HAP-1 (cell line): ENCODE data around the gene ANKS1B.
"Not testable (repeated sequence)": the region's sequence is repeated elsewhere in the genome, so short reads cannot be mapped to it uniquely, and the experiment has no call there.

ENCODE experiments used
- DNase-seq, 2 experiments: peaks; one replicate each; pipeline ENCODE4 v3.0.0-alpha.2; 2016 to 2020; ENCODE audit warnings: low spot score in 2 of 2
- H3K27me3 ChIP-seq: fragments of 250-450 bp; sonication (Bioruptor Pico); 2 replicates; pipeline ENCODE4 v1.5.1; 2020; ENCODE audit warnings: low read depth, mild to moderate bottlenecking, moderate library complexity
- H3K36me3 ChIP-seq: fragments of 250-450 bp; sonication (Bioruptor Pico); replicated peaks from 2 replicates; pipeline ENCODE4 v1.5.1; 2020; ENCODE audit warnings: mild to moderate bottlenecking
- H3K4me1 ChIP-seq: fragments of 250-450 bp; sonication (Bioruptor Pico); 2 replicates; pipeline ENCODE4 v1.5.1; 2020; ENCODE audit warnings: mild to moderate bottlenecking
- H3K4me3 ChIP-seq: fragments of 250-450 bp; sonication (Bioruptor Pico); 2 replicates; pipeline ENCODE4 v1.5.1; 2020; ENCODE audit warnings: mild to moderate bottlenecking, moderate library complexity
- H3K9me3 ChIP-seq: fragments of 250-450 bp; sonication (Bioruptor Pico); 2 replicates; pipeline ENCODE4 v1.5.1; 2020; ENCODE audit warnings: mild to moderate bottlenecking, moderate library complexity
- in situ Hi-C: fragments of 300-500 bp; cut with MboI; formaldehyde crosslinking; loops from 3 replicates; pipeline ENCODE4 v1.14.3; 2020; ENCODE audit warnings: low sequenced_read_pairs, inconsistent platforms, mixed read lengths

ANKS1B gene

DNA sequence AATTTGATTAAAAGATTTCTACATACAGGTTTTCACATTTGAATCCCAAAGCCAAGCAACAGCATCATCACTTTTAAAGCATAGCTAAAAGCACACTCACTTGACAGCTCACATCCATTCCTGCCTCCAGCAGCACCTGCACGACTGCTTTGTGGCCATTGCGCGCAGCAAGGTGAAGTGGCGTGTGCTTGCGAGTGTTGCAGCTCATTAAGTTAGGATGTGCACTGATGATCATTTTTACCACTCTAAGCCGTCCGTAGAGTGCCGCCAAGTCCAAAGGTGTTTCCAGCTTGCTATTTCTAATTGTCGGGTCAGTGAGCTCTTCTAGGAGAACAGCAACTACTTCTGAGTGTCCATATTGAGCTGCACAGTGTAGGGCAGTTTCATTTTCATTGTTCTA lies 178.4 kb downstream of the ANKS1B start:
- no peaks in the 10 kb centered on the region for H3K9me3 ChIP-seq
- peaks cover 3% of the 10 kb centered on the region; the same call in 1 of the 2 replicates for H3K4me1 ChIP-seq
- H3K27me3 ChIP-seq = peaks cover 41% of the 10 kb centered on the region
- H3K36me3 ChIP-seq = no peaks in the 10 kb centered on the region
- DNase-seq = no peak
- in situ Hi-C loops = no loop called here
- H3K4me3 ChIP-seq = no peak overlapping the region

- in situ Hi-C loops = no loop called here
- Histone ChIP-seq H3K9me3 (no peaks in the 10 kb centered on the region), H3K4me3 (no peak overlapping the region), H3K4me1 (no peaks in the 10 kb centered on the region), H3K27me3 (peaks cover 43% of the 10 kb centered on the region), H3K36me3 (no peaks in the 10 kb centered on the region)
- no peak for DNase-seq
Observed at GRCh38 chr12:99804715-99805114, 180.0 kb downstream of the ANKS1B start.

GRCh38 chr12:99800605-99801004 lies 184.1 kb downstream of the ANKS1B start:
- no peak overlapping the region for H3K4me3 ChIP-seq
- DNase-seq = no peak
- H3K27me3 ChIP-seq = peaks cover 17% of the 10 kb centered on the region
- no peaks in the 10 kb centered on the region for H3K4me1 ChIP-seq
- no peaks in the 10 kb centered on the region for H3K9me3 ChIP-seq
- no peaks in the 10 kb centered on the region for H3K36me3 ChIP-seq
- in situ Hi-C loops = no loop called here

DNA sequence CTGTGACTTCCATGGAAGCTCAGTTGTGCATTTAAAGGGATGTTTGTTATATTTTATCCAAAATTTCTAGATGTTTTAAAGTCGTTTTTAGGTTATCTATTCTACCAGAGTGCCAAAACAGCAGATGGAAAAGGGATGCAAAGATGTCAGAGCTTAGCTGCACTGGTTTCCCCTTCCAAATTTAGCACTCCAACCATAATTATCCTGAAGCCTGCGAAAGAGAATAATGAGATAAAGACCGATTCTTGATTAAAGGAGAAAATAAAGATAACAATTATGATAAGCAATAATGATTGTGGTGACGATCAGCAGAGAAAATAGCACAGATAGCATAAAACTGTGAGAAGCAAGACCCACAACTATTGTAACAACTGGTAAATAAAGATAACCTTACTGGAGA lies 186.8 kb downstream of the ANKS1B start:
- H3K4me1 ChIP-seq, DNase-seq, in situ Hi-C loops, H3K36me3 ChIP-seq, H3K4me3 ChIP-seq, H3K9me3 ChIP-seq, H3K27me3 ChIP-seq: not testable (repeated sequence)

DNA sequence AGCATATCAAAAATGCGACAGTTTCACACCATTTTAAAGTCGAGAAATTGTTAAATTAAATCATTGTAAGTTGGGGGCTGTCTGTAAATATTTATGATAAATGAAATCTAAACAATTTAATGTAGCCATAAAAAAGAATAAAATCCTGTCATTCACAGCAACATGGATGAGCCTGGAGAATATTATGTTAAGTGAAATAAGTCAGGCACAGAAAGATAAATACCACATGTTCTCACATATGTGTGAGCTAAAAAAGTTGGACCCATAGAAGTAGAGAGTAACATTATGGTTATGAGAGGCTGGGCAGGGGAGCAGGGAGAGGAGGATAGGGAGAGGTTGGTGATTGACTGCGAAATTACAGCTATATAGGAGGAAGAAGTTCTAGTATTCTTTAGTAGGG lies 201.3 kb downstream of the ANKS1B start:
- H3K36me3 ChIP-seq = no peaks in the 10 kb centered on the region
- H3K4me3 ChIP-seq = no peak overlapping the region
- in situ Hi-C loops = no loop called here
- no peaks in the 10 kb centered on the region for H3K4me1 ChIP-seq
- peaks cover 23% of the 10 kb centered on the region for H3K27me3 ChIP-seq
- H3K9me3 ChIP-seq = no peaks in the 10 kb centered on the region
- no peak for DNase-seq

- peaks cover 10% of the 10 kb centered on the region for H3K4me1 ChIP-seq
- peaks cover 59% of the 10 kb centered on the region for H3K27me3 ChIP-seq
- no peak overlapping the region for H3K4me3 ChIP-seq
- DNase-seq = no peak
- no peaks in the 10 kb centered on the region for H3K9me3 ChIP-seq
- in situ Hi-C loops = no loop called here
- no peaks in the 10 kb centered on the region for H3K36me3 ChIP-seq
Observed at GRCh38 chr12:99772274-99772673, 212.5 kb downstream of the ANKS1B start.

DNA sequence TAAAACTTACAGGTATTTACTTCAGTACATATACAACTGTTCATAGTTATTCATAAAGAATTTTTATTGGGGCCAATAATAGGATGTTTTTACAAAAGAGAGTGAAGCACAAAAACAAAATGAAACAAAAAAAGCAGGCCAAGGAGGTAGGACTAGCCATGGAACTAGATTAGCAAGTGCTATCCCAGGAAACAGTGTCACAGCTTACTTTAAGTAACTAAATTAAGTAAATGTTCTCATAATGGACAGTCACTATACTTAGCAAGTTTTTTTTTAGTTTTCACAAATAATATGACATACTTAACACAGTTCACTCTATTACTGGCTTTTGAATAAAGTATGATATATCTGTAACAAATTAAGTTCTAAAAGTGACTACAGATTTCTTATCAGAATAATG lies 213.1 kb downstream of the ANKS1B start:
- no peak overlapping the region for H3K4me3 ChIP-seq
- in situ Hi-C loops = no loop called here
- no peaks in the 10 kb centered on the region for H3K9me3 ChIP-seq
- DNase-seq = no peak
- H3K36me3 ChIP-seq = no peaks in the 10 kb centered on the region
- peaks cover 62% of the 10 kb centered on the region for H3K27me3 ChIP-seq
- H3K4me1 ChIP-seq = peaks cover 10% of the 10 kb centered on the region

DNA sequence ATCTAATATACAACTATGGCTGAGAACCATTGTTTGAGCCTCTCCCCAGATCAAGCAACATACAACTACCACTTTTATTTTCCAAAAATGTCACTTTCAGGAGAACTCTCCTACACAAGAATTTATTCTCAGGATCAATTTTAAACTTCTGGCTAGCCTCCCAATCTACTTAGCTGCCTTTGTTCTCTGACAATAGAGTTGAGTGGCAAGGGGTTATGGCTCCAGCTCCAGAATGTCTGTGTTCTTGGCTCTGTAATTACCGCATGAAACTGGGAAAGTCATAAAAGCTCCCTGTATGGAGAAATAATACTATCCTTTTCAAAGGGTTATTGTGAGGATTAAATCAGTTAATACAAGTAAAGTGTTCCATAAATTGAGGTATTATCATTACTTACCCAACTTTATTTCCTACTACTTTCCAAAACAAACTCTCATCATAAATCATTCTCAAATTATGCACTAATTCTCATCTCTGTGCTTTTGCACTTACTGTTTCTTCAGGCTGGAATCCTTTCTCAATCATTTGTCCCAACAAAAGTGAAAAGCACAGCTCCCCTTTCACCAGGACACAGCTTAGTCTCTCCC lies 215.2 kb downstream of the ANKS1B start:
- peaks cover 63% of the 10 kb centered on the region for H3K27me3 ChIP-seq
- no peak overlapping the region for H3K4me3 ChIP-seq
- in situ Hi-C loops = no loop called here
- peaks cover 10% of the 10 kb centered on the region for H3K4me1 ChIP-seq
- H3K36me3 ChIP-seq = no peaks in the 10 kb centered on the region
- peak; percentile 60 to 97 for DNase-seq
- H3K9me3 ChIP-seq = no peaks in the 10 kb centered on the region

GRCh38 chr12:99768758-99769157 lies 216.0 kb downstream of the ANKS1B start:
- in situ Hi-C loops = no loop called here
- no peak overlapping the region for H3K4me3 ChIP-seq
- no peak for DNase-seq
- no peaks in the 10 kb centered on the region for H3K9me3 ChIP-seq
- H3K27me3 ChIP-seq = peaks cover 66% of the 10 kb centered on the region
- peaks cover 10% of the 10 kb centered on the region for H3K4me1 ChIP-seq
- no peaks in the 10 kb centered on the region for H3K36me3 ChIP-seq

GRCh38 chr12:99767809-99768208 lies 216.9 kb downstream of the ANKS1B start:
- in situ Hi-C loops = no loop called here
- DNase-seq = no peak
- Histone ChIP-seq H3K4me3 (no peak overlapping the region), H3K36me3 (no peaks in the 10 kb centered on the region), H3K9me3 (no peaks in the 10 kb centered on the region), H3K4me1 (peaks cover 10% of the 10 kb centered on the region), H3K27me3 (peaks cover 63% of the 10 kb centered on the region)

DNA sequence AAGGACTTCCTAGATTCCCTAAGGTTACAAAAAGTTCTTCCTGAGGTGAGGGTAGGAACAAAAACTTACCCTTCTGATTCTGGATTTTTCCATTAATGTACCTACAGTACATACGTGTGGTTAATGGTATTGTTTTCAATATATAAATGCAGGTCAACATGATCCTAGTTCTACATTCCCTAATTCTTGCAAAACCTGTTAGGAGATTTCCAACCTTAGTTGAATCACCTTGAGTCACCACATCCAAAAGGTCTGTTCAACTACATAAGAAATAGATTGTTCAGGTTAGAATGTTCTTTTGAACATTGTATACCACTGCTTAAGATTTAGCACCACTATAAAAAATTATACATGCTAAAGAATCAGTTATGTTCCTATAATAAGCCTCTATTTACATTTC lies 218.3 kb downstream of the ANKS1B start:
- no peak overlapping the region for H3K4me3 ChIP-seq
- H3K36me3 ChIP-seq = no peaks in the 10 kb centered on the region
- peaks cover 10% of the 10 kb centered on the region for H3K4me1 ChIP-seq
- in situ Hi-C loops = no loop called here
- DNase-seq = no peak
- peaks cover 63% of the 10 kb centered on the region for H3K27me3 ChIP-seq
- H3K9me3 ChIP-seq = no peaks in the 10 kb centered on the region

DNA sequence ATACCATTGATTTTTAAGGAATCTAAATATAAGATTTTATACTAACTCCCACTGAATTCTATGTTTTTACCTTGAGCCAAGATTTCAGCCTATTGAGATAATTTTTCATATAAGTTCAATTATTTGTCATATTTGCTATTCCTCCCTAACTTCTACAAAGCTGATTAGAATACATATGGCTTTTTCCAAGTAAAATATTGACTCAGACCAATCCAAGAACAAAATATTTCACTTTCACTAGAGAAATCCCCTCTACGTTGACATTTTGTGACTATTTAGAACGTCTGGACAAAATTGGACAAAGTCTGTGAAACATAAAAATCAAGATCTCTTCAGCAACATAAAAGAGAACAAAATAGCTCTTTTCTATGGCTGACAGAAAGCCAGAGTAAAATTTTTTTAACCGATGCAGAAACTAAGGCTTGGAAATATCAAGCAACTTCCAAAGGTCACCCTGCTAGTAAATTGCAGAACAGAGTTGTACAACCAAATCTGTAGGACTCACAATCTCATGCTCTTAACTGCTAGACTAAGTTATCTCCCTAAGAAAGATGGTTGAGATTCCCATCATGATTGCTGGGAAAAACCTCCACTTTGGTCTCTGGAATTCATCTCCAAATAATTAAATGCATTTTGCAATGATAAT lies 219.1 kb downstream of the ANKS1B start:
- in situ Hi-C loops = no loop called here
- no peak for DNase-seq
- H3K4me3 ChIP-seq = no peak overlapping the region
- peaks cover 10% of the 10 kb centered on the region for H3K4me1 ChIP-seq
- no peaks in the 10 kb centered on the region for H3K9me3 ChIP-seq
- H3K27me3 ChIP-seq = peaks cover 61% of the 10 kb centered on the region
- no peaks in the 10 kb centered on the region for H3K36me3 ChIP-seq

DNA sequence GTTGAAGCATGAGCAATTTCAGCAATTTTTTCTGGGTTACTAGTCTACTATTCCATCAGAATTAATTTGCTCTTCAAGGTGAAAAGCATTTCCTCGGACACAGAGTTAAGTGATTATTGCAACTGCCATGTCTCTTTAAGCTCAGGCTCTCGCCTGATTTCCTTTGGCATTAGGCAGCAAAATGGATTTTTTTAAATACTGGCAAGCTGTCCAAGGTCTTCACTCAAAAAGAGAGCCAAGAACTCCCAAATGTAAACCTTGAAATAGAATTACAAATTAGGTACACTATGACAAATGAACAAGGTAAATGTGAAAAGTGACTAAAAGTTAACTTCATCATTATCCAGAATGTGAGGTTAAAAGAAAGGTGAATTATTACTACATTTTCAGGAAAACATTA lies 225.3 kb downstream of the ANKS1B start:
- in situ Hi-C loops = no loop called here
- H3K27me3 ChIP-seq = peaks cover 45% of the 10 kb centered on the region
- no peaks in the 10 kb centered on the region for H3K4me1 ChIP-seq
- H3K9me3 ChIP-seq = no peaks in the 10 kb centered on the region
- no peaks in the 10 kb centered on the region for H3K36me3 ChIP-seq
- no peak for DNase-seq
- H3K4me3 ChIP-seq = no peak overlapping the region

DNA sequence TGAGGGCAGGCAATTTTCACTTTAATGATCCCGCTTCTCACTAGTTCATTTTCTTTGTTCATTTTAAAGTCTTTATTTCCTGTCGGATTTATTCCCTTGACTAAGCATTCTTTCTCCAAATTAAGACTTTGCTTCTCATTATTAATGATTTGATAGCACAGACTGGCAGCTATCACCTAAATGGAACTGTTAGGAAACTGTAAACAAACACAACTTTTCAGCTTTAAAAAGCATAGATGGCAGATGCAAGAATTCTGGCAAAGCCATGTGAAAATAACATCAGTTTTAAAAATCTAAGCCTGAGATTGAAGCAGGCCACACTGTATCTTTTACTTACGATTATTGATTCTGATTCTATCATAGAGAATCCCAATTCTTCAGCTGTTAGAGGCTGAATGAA lies 225.7 kb downstream of the ANKS1B start:
- Histone ChIP-seq H3K27me3 (peaks cover 43% of the 10 kb centered on the region), H3K36me3 (no peaks in the 10 kb centered on the region), H3K4me1 (no peaks in the 10 kb centered on the region), H3K4me3 (no peak overlapping the region), H3K9me3 (no peaks in the 10 kb centered on the region)
- in situ Hi-C loops = no loop called here
- DNase-seq = no peak

- Histone ChIP-seq H3K9me3 (no peaks in the 10 kb centered on the region), H3K36me3 (no peaks in the 10 kb centered on the region), H3K4me1 (no peaks in the 10 kb centered on the region), H3K4me3 (no peak overlapping the region), H3K27me3 (peaks cover 10% of the 10 kb centered on the region)
- no peak for DNase-seq
- in situ Hi-C loops = no loop called here
Observed at GRCh38 chr12:99752740-99753139, 232.0 kb downstream of the ANKS1B start.
